VCaP (cell line): ENCODE measurements around the gene NME1.

Experiments
- H3K27ac ChIP-seq: fragments of 450-650 bp; 2 replicates; pipeline ENCODE4 v1.5.1; 2017
- TF ChIP-seq, protein P1 (sequence below): fragments of 450-650 bp; conservative IDR thresholded peaks from 2 replicates; pipeline ENCODE4 v1.5.1; 2017; ENCODE audit warnings: mild to moderate bottlenecking, moderate library complexity

NME1 gene

DNA sequence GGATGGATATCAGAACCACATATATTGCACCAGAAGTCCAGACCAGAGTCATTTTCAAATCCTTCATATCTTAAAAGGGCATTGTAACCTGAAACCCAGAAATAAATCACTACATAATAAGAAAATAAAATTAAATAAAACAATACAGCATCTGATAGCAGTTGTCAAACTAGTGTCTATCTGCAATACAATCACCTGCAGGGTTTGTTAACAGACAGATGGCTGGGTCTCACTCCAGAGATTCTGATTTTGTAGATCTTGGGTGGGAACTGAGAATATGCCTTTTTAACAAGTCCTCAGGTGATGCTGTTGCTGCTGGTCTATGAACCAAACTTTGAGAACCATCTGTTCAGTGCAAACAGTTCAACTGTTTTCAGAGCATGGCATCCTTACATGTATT is 50.5 kb downstream of the NME1 start:
- no peak overlapping the region for H3K27ac ChIP-seq
- TF ChIP-seq, protein P1, sequence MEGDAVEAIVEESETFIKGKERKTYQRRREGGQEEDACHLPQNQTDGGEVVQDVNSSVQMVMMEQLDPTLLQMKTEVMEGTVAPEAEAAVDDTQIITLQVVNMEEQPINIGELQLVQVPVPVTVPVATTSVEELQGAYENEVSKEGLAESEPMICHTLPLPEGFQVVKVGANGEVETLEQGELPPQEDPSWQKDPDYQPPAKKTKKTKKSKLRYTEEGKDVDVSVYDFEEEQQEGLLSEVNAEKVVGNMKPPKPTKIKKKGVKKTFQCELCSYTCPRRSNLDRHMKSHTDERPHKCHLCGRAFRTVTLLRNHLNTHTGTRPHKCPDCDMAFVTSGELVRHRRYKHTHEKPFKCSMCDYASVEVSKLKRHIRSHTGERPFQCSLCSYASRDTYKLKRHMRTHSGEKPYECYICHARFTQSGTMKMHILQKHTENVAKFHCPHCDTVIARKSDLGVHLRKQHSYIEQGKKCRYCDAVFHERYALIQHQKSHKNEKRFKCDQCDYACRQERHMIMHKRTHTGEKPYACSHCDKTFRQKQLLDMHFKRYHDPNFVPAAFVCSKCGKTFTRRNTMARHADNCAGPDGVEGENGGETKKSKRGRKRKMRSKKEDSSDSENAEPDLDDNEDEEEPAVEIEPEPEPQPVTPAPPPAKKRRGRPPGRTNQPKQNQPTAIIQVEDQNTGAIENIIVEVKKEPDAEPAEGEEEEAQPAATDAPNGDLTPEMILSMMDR, result no peak
